WI38 (cell line): Measurements from ENCODE around the gene JCAD.

ENCODE experiments used
- H3K4me3 ChIP-seq: 2 replicates; pipeline ENCODE4 v1.5.1; 2011; ENCODE audit warnings: low read depth, mild to moderate bottlenecking, control low read depth, low read length
- CTCF ChIP-seq: IDR thresholded peaks from 2 replicates; pipeline ENCODE4 v1.5.1; 2012; ENCODE audit warnings: low read depth, mild to moderate bottlenecking, control low read depth, low read length

JCAD gene

GRCh38 chr10:30022590-30022989, 36.8 kb downstream of the JCAD start:
- TF ChIP-seq CTCF = no peak
- no peak overlapping the region for H3K4me3 ChIP-seq

- no peak for TF ChIP-seq CTCF
- no peak overlapping the region for H3K4me3 ChIP-seq
Measured at GRCh38 chr10:30019468-30019867, 39.9 kb downstream of the JCAD start.

GRCh38 chr10:30018496-30018895, 40.9 kb downstream of the JCAD start:
- no peak for TF ChIP-seq CTCF
- H3K4me3 ChIP-seq = no peak overlapping the region

GRCh38 chr10:30017966-30018365, 41.4 kb downstream of the JCAD start:
- no peak for TF ChIP-seq CTCF

GRCh38 chr10:30017556-30017955, 41.8 kb downstream of the JCAD start:
- no peak for TF ChIP-seq CTCF
- H3K4me3 ChIP-seq = no peak overlapping the region

More at GRCh38 chr10:30017966-30018365, 41.4 kb downstream of the JCAD start:
- H3K4me3 ChIP-seq = no peak overlapping the region

- H3K4me3 ChIP-seq = no peak overlapping the region
- TF ChIP-seq CTCF = no peak
Measured at GRCh38 chr10:30014511-30014910, 44.9 kb downstream of the JCAD start.

DNA sequence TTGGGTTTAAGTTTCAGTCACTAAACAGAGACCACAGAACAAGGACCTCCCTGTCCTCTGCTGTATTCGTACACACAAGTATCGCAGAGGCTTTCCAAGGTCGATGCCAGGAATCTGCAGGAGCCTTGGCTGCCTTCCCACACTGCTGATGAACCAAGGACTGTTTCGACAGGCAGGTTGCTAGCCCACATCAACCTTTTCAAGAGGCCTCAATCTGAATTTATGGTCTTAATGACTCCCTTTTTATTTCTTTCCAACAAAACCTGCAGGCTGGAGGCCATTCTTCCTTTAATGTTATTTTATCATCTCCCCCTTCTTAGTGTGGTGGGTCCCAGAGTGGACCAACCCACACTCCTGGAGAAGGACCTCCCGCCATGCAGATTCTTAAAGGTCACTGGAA, 45.6 kb downstream of the JCAD start:
- no peak for TF ChIP-seq CTCF

More for the DNA sequence above, 45.6 kb downstream of the JCAD start:
- no peak overlapping the region for H3K4me3 ChIP-seq
